ENCODE data around the gene POLR3E.

Gene POLR3E

DNA sequence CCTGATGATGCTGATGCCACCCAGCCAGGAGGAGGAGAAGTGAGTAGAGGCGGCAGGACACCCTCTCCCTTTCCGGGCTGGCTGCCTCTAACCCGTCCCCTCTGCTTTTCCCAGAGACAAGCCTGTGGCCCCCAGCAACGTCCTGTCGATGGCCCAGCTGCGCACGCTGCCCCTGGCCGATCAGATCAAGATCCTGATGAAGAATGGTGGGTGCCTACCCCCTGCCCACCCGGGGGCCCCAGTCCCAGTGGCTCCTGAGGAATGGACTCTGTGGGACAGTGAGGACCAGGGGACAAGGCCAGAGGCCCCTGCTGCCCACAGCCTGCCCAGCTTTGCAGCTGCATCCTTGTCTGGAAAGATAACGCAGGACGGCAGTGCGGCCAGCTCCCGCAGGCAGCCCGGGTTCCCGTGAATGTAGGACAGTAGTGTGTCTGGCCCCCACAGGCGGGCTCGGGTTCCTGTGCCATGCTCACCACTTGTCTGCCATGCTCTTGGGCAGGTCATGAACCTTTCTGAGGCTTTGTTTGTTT lies 19.9 kb downstream of the POLR3E start:
- DNase-seq (ENCODE audit: low spot score in 2 of 2) (no peak), ATAC-seq (ENCODE audit: low read depth) (no peak)
- peaks cover 28% of the 10 kb centered on the region for H3K36me3 Mint-ChIP-seq
- no peaks in the 10 kb centered on the region for H3K9me3 Mint-ChIP-seq
- H3K4me1 Mint-ChIP-seq, result peaks cover 2% of the 10 kb centered on the region
- no peak overlapping the region for H3K4me3 Mint-ChIP-seq
- H3K27me3 Mint-ChIP-seq, result no peaks in the 10 kb centered on the region
- no peak overlapping the region for H3K27ac Mint-ChIP-seq

GRCh38 chr16:22317625-22318024 lies 20.4 kb downstream of the POLR3E start:
- no peaks in the 10 kb centered on the region for H3K9me3 Mint-ChIP-seq
- H3K4me1 Mint-ChIP-seq, result peaks cover 2% of the 10 kb centered on the region
- H3K36me3 Mint-ChIP-seq, result peaks cover 31% of the 10 kb centered on the region
- H3K4me3 Mint-ChIP-seq, result no peak overlapping the region
- no peak for ATAC-seq (ENCODE audit: low read depth)
- no peak overlapping the region for H3K27ac Mint-ChIP-seq
- DNase-seq (ENCODE audit: low spot score in 2 of 2), result no peak
- no peaks in the 10 kb centered on the region for H3K27me3 Mint-ChIP-seq

DNA sequence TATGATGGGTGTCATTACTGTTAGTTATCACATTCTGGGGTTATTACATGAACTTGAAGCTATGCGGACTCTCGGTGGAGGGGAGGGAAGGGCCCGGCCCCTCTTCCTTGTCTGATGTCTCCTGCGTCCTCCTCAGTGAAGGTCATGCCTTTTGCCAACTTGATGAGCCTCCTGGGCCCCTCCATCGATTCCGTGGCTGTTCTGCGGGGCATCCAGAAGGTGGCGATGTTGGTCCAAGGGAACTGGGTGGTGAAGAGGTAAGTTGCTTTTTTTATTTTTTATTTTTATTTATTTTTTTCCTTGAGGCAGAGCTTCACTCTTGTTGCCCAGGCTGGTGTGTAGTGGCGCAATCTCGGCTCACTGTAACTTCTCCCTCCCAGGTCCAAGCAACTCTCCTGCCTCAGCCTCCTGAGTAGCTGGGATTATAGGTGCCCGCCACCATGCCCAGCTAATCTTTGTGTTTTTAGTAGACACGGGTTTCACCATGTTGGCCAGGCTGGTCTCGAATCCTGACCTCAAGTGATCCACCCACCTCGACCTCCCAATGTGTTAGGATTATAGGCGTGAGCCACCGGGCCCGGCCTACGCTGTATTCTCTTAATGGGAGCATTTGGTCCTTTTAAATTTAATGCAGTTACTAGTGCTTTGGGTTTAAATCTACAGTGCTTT lies 21.6 kb downstream of the POLR3E start:
- H3K9me3 Mint-ChIP-seq, result no peaks in the 10 kb centered on the region
- peaks cover 2% of the 10 kb centered on the region for H3K4me1 Mint-ChIP-seq
- H3K4me3 Mint-ChIP-seq, result no peak overlapping the region
- H3K27ac Mint-ChIP-seq, result no peak overlapping the region
- H3K36me3 Mint-ChIP-seq, result peaks cover 29% of the 10 kb centered on the region
- ATAC-seq (ENCODE audit: low read depth), result no peak
- peak; percentile 45 to 70 for DNase-seq (ENCODE audit: low spot score in 2 of 2)
- H3K27me3 Mint-ChIP-seq, result no peaks in the 10 kb centered on the region

DNA sequence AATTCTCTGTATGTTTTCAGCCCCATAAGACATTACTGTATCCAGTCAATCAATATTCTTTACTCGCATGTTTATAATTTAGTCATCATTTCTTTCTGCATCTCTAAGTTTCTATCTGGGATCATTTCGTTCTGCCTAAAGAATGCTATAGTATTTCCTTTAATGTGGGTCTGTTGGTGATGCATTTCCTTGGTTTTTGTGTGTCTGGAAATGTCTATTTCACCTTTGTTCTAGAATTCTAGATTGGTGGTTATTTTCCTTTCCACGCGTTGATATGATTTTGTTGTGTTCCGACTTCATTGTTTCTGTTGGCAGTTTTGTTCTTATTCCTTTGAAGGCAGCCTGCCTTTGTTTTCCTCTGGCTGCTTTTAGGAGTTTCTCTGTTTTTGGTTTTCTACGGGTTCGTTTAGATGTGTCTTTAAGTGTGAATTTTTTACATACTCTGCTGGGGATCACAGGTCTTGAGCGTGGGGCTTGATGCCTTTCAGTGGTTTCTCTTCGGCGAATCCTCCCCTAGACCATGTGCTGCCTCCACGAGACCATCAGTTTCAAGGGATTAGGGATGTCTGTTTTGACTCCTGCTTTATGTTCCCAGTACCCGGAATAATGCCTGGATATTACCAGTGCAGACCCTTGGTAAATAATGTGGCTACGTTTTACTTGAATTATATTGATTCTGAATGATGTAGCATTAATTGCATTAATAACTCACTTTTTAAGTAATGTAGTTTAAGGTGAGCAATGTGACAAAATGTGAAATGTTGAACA lies 23.5 kb downstream of the POLR3E start:
- peaks cover 31% of the 10 kb centered on the region for H3K36me3 Mint-ChIP-seq
- ATAC-seq (ENCODE audit: low read depth) (no peak), DNase-seq (ENCODE audit: low spot score in 2 of 2) (no peak)
- H3K9me3 Mint-ChIP-seq, result no peaks in the 10 kb centered on the region
- H3K27ac Mint-ChIP-seq, result no peak overlapping the region
- no peak overlapping the region for H3K4me3 Mint-ChIP-seq
- H3K4me1 Mint-ChIP-seq, result peaks cover 2% of the 10 kb centered on the region
- H3K27me3 Mint-ChIP-seq, result no peaks in the 10 kb centered on the region

DNA sequence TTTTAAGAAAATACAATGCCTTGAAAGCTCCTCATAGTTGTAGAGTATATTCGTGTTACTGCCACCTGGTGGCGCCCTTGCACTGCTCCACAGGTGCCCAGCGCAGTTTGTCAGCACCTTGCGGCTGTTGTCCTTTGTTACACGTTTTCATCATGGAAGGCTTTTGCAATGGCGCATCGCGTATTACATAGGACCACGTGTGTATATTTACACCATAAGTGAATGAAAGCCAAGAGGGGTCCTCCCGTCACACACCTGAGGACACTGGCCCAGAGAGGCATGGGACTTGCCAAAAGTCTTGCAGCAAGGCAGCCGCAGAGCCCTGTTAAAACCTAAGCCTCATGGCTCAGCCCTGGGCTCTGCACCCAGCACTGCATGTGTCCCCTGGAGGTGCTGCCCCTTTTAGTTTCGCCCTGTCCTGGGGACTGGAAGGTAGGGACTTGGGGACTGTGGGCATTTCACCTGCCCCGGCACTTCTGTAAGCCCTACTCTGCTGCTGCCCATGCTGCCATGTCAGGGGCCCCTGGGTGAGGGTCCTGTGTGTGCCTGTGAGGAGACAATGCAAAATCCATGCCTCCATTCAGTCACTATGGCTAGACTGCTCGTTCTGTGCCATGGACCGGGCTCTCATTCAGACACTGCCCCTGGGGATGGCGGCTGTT lies 24.3 kb downstream of the POLR3E start:
- peaks cover 28% of the 10 kb centered on the region for H3K36me3 Mint-ChIP-seq
- no peak overlapping the region for H3K4me3 Mint-ChIP-seq

GRCh38 chr16:22322021-22322471 lies 24.8 kb downstream of the POLR3E start:
- H3K27me3 Mint-ChIP-seq, result no peaks in the 10 kb centered on the region
- H3K4me1 Mint-ChIP-seq, result peaks cover 2% of the 10 kb centered on the region
- ATAC-seq (ENCODE audit: low read depth) (no peak), DNase-seq (ENCODE audit: low spot score in 2 of 2) (peak in 1 of 2 donors; percentile 10)
- no peaks in the 10 kb centered on the region for H3K9me3 Mint-ChIP-seq
- peaks cover 30% of the 10 kb centered on the region for H3K36me3 Mint-ChIP-seq
- H3K27ac Mint-ChIP-seq, result no peak overlapping the region
- H3K4me3 Mint-ChIP-seq, result no peak overlapping the region

More for the DNA sequence above, 24.3 kb downstream of the POLR3E start:
- H3K27me3 Mint-ChIP-seq, result no peaks in the 10 kb centered on the region
- DNase-seq (ENCODE audit: low spot score in 2 of 2) (peak; percentile 53 to 54), ATAC-seq (ENCODE audit: low read depth) (peak; percentile 87)
- no peaks in the 10 kb centered on the region for H3K9me3 Mint-ChIP-seq
- H3K4me1 Mint-ChIP-seq, result peaks cover 2% of the 10 kb centered on the region
- H3K27ac Mint-ChIP-seq, result no peak overlapping the region

GRCh38 chr16:22322741-22323140 lies 25.5 kb downstream of the POLR3E start:
- no peak for ATAC-seq (ENCODE audit: low read depth)
- peaks cover 26% of the 10 kb centered on the region for H3K36me3 Mint-ChIP-seq
- H3K9me3 Mint-ChIP-seq, result no peaks in the 10 kb centered on the region
- no peak for DNase-seq (ENCODE audit: low spot score in 2 of 2)
- peaks cover 2% of the 10 kb centered on the region for H3K4me1 Mint-ChIP-seq
- H3K27me3 Mint-ChIP-seq, result no peaks in the 10 kb centered on the region
- H3K4me3 Mint-ChIP-seq, result no peak overlapping the region
- H3K27ac Mint-ChIP-seq, result no peak overlapping the region

DNA sequence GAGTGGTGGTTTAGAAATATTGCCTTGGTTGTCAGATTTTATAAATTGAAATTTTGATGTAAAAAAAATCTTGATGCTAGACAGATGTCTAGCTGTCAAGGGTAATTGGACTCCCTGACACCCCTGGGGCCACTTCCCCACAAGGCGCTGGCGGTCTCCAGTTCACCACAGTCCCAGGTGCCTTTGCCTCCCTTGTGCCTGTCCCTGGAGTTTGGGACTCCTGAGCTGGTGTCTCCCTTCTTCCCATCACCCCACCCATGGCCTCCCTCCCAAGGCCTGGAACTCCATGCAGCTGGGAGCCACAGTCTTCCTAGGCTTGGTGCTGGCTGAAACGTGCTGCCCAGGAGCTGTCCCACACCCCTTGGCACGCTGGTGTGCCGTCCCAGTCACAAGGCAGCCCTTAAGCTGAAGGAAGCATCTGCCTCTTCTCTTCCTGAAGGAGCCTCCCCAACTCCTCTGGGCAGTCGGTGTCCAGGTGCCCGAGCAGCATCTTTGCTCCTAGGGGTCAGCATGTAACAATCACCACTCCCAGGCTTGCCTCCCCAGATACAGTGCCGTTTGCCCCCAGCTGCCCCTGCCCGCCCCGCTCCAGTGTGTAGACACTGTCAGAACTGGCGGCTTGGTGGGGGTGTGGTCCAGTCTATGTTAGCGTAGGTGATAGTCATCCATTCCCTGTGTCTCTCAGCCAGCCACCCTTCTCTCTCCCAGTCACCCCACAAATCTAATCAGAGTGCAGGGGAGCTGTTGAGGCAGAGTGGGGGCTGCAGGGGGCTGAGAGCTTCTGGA lies 26.2 kb downstream of the POLR3E start:
- no peak for DNase-seq (ENCODE audit: low spot score in 2 of 2)
- no peak overlapping the region for H3K4me3 Mint-ChIP-seq
- H3K27ac Mint-ChIP-seq, result peak overlapping the region; percentile 51
- H3K9me3 Mint-ChIP-seq, result no peaks in the 10 kb centered on the region
- H3K4me1 Mint-ChIP-seq, result peaks cover 2% of the 10 kb centered on the region
- peaks cover 29% of the 10 kb centered on the region for H3K36me3 Mint-ChIP-seq
- no peak for ATAC-seq (ENCODE audit: low read depth)
- H3K27me3 Mint-ChIP-seq, result no peaks in the 10 kb centered on the region

- ATAC-seq (ENCODE audit: low read depth) (no peak), DNase-seq (ENCODE audit: low spot score in 2 of 2) (no peak)
- peaks cover 29% of the 10 kb centered on the region for H3K36me3 Mint-ChIP-seq
- H3K9me3 Mint-ChIP-seq, result no peaks in the 10 kb centered on the region
- peak overlapping the region; percentile 86 for H3K27ac Mint-ChIP-seq
- no peaks in the 10 kb centered on the region for H3K27me3 Mint-ChIP-seq
- peaks cover 2% of the 10 kb centered on the region for H3K4me1 Mint-ChIP-seq
- H3K4me3 Mint-ChIP-seq, result no peak overlapping the region
Observed at GRCh38 chr16:22323959-22324786, 27.0 kb downstream of the POLR3E start.

- ATAC-seq (ENCODE audit: low read depth) (no peak), DNase-seq (ENCODE audit: low spot score in 2 of 2) (no peak)
- peaks cover 30% of the 10 kb centered on the region for H3K36me3 Mint-ChIP-seq
- no peaks in the 10 kb centered on the region for H3K27me3 Mint-ChIP-seq
- H3K4me3 Mint-ChIP-seq, result no peak overlapping the region
- H3K4me1 Mint-ChIP-seq, result peaks cover 2% of the 10 kb centered on the region
- H3K27ac Mint-ChIP-seq, result peak overlapping the region; percentile 86
- no peaks in the 10 kb centered on the region for H3K9me3 Mint-ChIP-seq
Observed at GRCh38 chr16:22324787-22325597, 27.8 kb downstream of the POLR3E start.

DNA sequence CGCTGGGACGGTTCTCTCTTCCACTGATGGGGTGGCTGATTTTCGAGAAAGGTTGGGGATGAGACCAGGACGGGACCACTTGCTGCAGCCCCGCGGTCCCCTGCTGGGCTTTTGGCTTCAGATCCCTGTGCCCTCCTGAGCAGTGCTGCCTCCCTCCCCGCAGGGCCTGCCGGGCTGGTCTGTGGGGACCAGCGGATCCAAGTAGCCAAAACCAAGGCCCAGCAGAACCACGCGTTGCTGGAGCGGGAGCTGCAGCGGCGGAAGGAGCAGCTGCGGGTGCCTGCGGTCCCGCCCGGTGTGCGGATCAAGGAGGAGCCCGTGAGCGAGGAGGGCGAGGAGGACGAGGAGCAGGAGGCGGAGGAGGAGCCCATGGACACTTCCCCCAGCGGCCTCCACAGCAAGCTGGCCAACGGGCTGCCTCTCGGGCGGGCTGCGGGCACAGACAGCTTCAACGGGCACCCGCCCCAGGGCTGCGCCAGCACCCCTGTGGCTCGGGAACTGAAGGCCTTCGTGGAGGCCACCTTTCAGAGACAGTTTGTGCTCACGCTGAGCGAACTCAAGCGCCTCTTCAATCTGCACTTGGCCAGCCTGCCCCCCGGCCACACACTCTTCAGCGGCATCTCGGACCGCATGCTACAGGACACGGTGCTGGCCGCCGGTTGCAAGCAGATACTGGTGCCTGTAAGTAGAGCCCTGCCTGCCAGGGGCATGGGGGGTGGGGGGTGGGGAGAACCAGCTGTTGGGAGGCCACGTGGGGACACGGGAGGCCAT lies 28.6 kb downstream of the POLR3E start:
- Mint-ChIP-seq H3K27ac (no peak overlapping the region), H3K4me3 (no peak overlapping the region), H3K36me3 (peaks cover 36% of the 10 kb centered on the region), H3K9me3 (no peaks in the 10 kb centered on the region), H3K4me1 (peaks cover 2% of the 10 kb centered on the region), H3K27me3 (no peaks in the 10 kb centered on the region)
- DNase-seq (ENCODE audit: low spot score in 2 of 2), result no peak
- no peak for ATAC-seq (ENCODE audit: low read depth)

- no peaks in the 10 kb centered on the region for H3K9me3 Mint-ChIP-seq
- no peak for DNase-seq (ENCODE audit: low spot score in 2 of 2)
- no peak overlapping the region for H3K27ac Mint-ChIP-seq
- H3K36me3 Mint-ChIP-seq, result peaks cover 30% of the 10 kb centered on the region
- no peak overlapping the region for H3K4me3 Mint-ChIP-seq
- H3K27me3 Mint-ChIP-seq, result no peaks in the 10 kb centered on the region
- no peak for ATAC-seq (ENCODE audit: low read depth)
- peaks cover under 1% of the 10 kb centered on the region for H3K4me1 Mint-ChIP-seq
Observed at GRCh38 chr16:22326369-22326652, 29.1 kb downstream of the POLR3E start.
